H9 (cell line): ENCODE data around the gene MS4A6E. TPM values are rescaled to one million over a fixed set of nuclear protein-coding genes. Genes with fewer than 3 reads are reported as not detected.

Source experiments
- DNase-seq: peaks from one replicate; pipeline ENCODE4 v3.0.0-alpha.2; 2017
- H2AFZ ChIP-seq: one replicate; pipeline ENCODE4 v1.6.1; 2013; ENCODE audit warnings: mild to moderate bottlenecking, low read length, control low read depth, moderate library complexity
- H2AK5ac ChIP-seq: 2 replicates; pipeline ENCODE4 v1.6.1; 2013; ENCODE audit warnings: low read length, control low read depth, mixed read lengths; ENCODE audit not compliant: insufficient read length
- H2BK120ac ChIP-seq: one replicate; pipeline ENCODE4 v1.6.1; 2013; ENCODE audit warnings: low read depth, mild to moderate bottlenecking, low read length, control low read depth, inconsistent platforms; ENCODE audit not compliant: poor library complexity, severe bottlenecking
- H2BK12ac ChIP-seq: 2 replicates; pipeline ENCODE4 v1.6.1; 2013; ENCODE audit warnings: low read length, control low read depth, mixed read lengths, low read depth; ENCODE audit not compliant: insufficient read length
- H2BK15ac ChIP-seq: 2 replicates; pipeline ENCODE4 v1.6.1; 2013; ENCODE audit warnings: low read depth, low read length, control low read depth
- H2BK20ac ChIP-seq: one replicate; pipeline ENCODE4 v1.6.1; 2013; ENCODE audit warnings: low read depth, mild to moderate bottlenecking, low read length, control low read depth, inconsistent platforms; ENCODE audit not compliant: poor library complexity, severe bottlenecking
- H2BK5ac ChIP-seq: 2 replicates; pipeline ENCODE4 v1.6.1; 2013; ENCODE audit warnings: low read length, control low read depth, mixed read lengths; ENCODE audit not compliant: insufficient read length
- H3K14ac ChIP-seq: 2 replicates; pipeline ENCODE4 v1.6.1; 2013; ENCODE audit warnings: low read length, control low read depth; ENCODE audit not compliant: insufficient read depth
- H3K18ac ChIP-seq: 2 replicates; pipeline ENCODE4 v1.6.1; 2013; ENCODE audit warnings: low read depth, mild to moderate bottlenecking, mixed read lengths, low read length, control low read depth; ENCODE audit not compliant: insufficient read length
- H3K23ac ChIP-seq: 2 replicates; pipeline ENCODE4 v1.6.1; 2013; ENCODE audit warnings: low read length, control low read depth, mixed read lengths, low read depth; ENCODE audit not compliant: insufficient read length
- H3K23me2 ChIP-seq: 2 replicates; pipeline ENCODE4 v1.6.1; 2013; ENCODE audit warnings: low read depth, mild to moderate bottlenecking, mixed read lengths, low read length, control low read depth; ENCODE audit not compliant: insufficient read length, poor library complexity, severe bottlenecking
- H3K27ac ChIP-seq: 2 replicates; pipeline ENCODE4 v1.5.1; 2013; ENCODE audit warnings: low read length, control low read depth, mixed read lengths, low read depth; ENCODE audit not compliant: insufficient read length
- H3K27me3 ChIP-seq: 2 replicates; pipeline ENCODE4 v1.6.1; 2013; ENCODE audit warnings: low read length, control low read depth, inconsistent platforms; ENCODE audit not compliant: insufficient read depth
- H3K4ac ChIP-seq: 2 replicates; pipeline ENCODE4 v1.6.1; 2013; ENCODE audit warnings: low read depth, mild to moderate bottlenecking, control low read depth, inconsistent platforms, low read length, moderate library complexity
- H3K4me1 ChIP-seq: 2 replicates; pipeline ENCODE4 v1.6.1; 2013; ENCODE audit warnings: low read length, control low read depth, inconsistent platforms; ENCODE audit not compliant: insufficient read depth
- H3K4me2 ChIP-seq: 2 replicates; pipeline ENCODE4 v1.6.1; 2013; ENCODE audit warnings: low read length, control low read depth, mixed read lengths; ENCODE audit not compliant: insufficient read length, insufficient read depth
- H3K56ac ChIP-seq: 2 replicates; pipeline ENCODE4 v1.6.1; 2013; ENCODE audit warnings: low read depth, mild to moderate bottlenecking, mixed read lengths, low read length, control low read depth; ENCODE audit not compliant: insufficient read length
- H3K79me1 ChIP-seq: 2 replicates; pipeline ENCODE4 v1.6.1; 2013; ENCODE audit warnings: low read depth, mild to moderate bottlenecking, moderate library complexity, low read length, control low read depth, inconsistent platforms; ENCODE audit not compliant: insufficient read depth, poor library complexity, severe bottlenecking
- H3K79me2 ChIP-seq: 2 replicates; pipeline ENCODE4 v1.6.1; 2013; ENCODE audit warnings: low read length, control low read depth, inconsistent platforms; ENCODE audit not compliant: insufficient read depth
- H3K9ac ChIP-seq: 2 replicates; pipeline ENCODE4 v1.6.1; 2013; ENCODE audit warnings: low read length, control low read depth, mixed read lengths; ENCODE audit not compliant: insufficient read length; ENCODE audit errors: extremely low read depth
- H3K9me3 ChIP-seq: one replicate; pipeline ENCODE4 v1.6.1; 2013; ENCODE audit warnings: low read depth, low read length, inconsistent platforms; ENCODE audit not compliant: control insufficient read depth
- H3T11ph ChIP-seq: one replicate; pipeline ENCODE4 v1.6.1; 2013; ENCODE audit warnings: mild to moderate bottlenecking, low read length, control low read depth, inconsistent platforms
- H4K20me1 ChIP-seq: one replicate; pipeline ENCODE4 v1.6.1; 2013; ENCODE audit not compliant: control insufficient read depth, insufficient read length, insufficient read depth
- H4K5ac ChIP-seq: 2 replicates; pipeline ENCODE4 v1.6.1; 2013; ENCODE audit warnings: low read depth, mild to moderate bottlenecking, mixed read lengths, low read length, control low read depth; ENCODE audit not compliant: insufficient read length
- H4K8ac ChIP-seq: replicated peaks from 2 replicates; pipeline ENCODE4 v1.6.1; 2013; ENCODE audit warnings: low read length, control low read depth, mixed read lengths, low read depth; ENCODE audit not compliant: insufficient read length
- H4K91ac ChIP-seq: 2 replicates; pipeline ENCODE4 v1.6.1; 2013; ENCODE audit warnings: low read depth, mild to moderate bottlenecking, moderate library complexity, mixed read lengths, low read length, control low read depth; ENCODE audit not compliant: insufficient read length
- H3K27ac Mint-ChIP-seq, 3 experiments: 2 replicates in 2 of 3; 3 replicates in 1 of 3; pipeline ENCODE4 v1.8.0; 2020 to 2021; ENCODE audit warnings: mixed read lengths in 3 of 3, mild to moderate bottlenecking in 1 of 3, moderate library complexity in 1 of 3
- H3K27me3 Mint-ChIP-seq: 2 replicates; pipeline ENCODE4 v1.8.0; 2021; ENCODE audit warnings: low read depth, mild to moderate bottlenecking, moderate library complexity, mixed read lengths
- H3K36me3 Mint-ChIP-seq, 3 experiments: 2 replicates in 2 of 3; 3 replicates in 1 of 3; pipeline ENCODE4 v1.8.0; 2020 to 2021; ENCODE audit warnings: low read depth in 3 of 3, mixed read lengths in 3 of 3; ENCODE audit not compliant: insufficient read depth in 1 of 3
- H3K4me1 Mint-ChIP-seq, 2 experiments: 2 replicates each; pipeline ENCODE4 v1.8.0; 2020; ENCODE audit warnings: mixed read lengths in 2 of 2
- H3K4me3 Mint-ChIP-seq, 2 experiments: 2 replicates in 1 of 2; 3 replicates in 1 of 2; pipeline ENCODE4 v1.8.0; 2020 to 2021; ENCODE audit warnings: mild to moderate bottlenecking in 2 of 2, mixed read lengths in 2 of 2, moderate library complexity in 1 of 2
- H3K9me3 Mint-ChIP-seq, 2 experiments: 2 replicates in 1 of 2; 3 replicates in 1 of 2; pipeline ENCODE4 v1.8.0; 2020; ENCODE audit warnings: mild to moderate bottlenecking in 2 of 2, mixed read lengths in 2 of 2, moderate library complexity in 1 of 2
- WGBS: extraction: QIAGEN DNeasy Blood & Tissue Kit; methylation state at CpG from one replicate; pipeline ENCODE4 v1.1.7; 2013; ENCODE audit warnings: missing lambda C conversion rate, low lambda C conversion rate, mixed read lengths; ENCODE audit not compliant: insufficient read length; ENCODE audit errors: extremely low coverage; 5-methylcytosine and 5-hydroxymethylcytosine counted together
- total RNA-seq: library from RNA; stranded (reverse); gene quantifications from 2 replicates; pipeline ENCODE4 v1.2.1, GENCODE V29; 2021
- TF ChIP-seq, protein P1 (sequence below): fragments of 200-600 bp; sonication (generic); conservative IDR thresholded peaks from 3 replicates; pipeline ENCODE4 v1.8.0; 2021; ENCODE audit warnings: antibody characterized with exemption, mild to moderate bottlenecking

Gene MS4A6E
- total RNA-seq, 1 experiment from 2014 or later = not detected

DNA sequence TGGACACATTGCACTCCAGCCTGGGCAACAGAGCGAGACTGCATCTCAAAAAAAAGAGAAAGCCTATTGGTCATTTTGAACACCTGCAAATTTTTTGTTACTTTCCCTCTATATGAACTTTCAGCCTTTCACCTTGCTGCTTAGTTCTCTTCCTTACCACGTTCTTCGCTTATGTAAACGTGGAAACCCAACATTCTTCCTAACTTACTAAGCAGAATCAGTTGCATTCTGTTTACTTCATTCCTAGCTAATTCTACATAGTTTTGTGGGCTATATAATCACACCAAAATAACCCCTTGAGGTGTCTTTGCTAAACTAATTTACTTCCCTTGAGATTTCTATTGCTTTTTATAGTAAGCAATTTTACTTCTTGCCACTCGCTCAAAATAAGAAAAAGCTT, 23.4 kb upstream of the MS4A6E start:
- Histone ChIP-seq H3K4me2 (no peak overlapping the region), H3K4me1 (peaks cover 2% of the 10 kb centered on the region; the same call in 1 of the 2 replicates), H3K4ac (no peak overlapping the region), H3K9ac (no peak overlapping the region), H2BK120ac (no peak overlapping the region), H3K56ac (no peak overlapping the region), H2BK15ac (no peak overlapping the region), H3K27me3 (no peaks in the 10 kb centered on the region), H3K18ac (no peak overlapping the region), H3K23ac (no peak overlapping the region), H3K9me3 (no peaks in the 10 kb centered on the region), H4K5ac (no peak overlapping the region), H4K20me1 (no peaks in the 10 kb centered on the region), H3K79me2 (no peaks in the 10 kb centered on the region), H4K8ac (no peak overlapping the region), H3K14ac (no peak overlapping the region), H3T11ph (no peak overlapping the region), H3K27ac (no peak overlapping the region), H2AFZ (no peak overlapping the region), H2BK12ac (no peak overlapping the region), H3K79me1 (no peaks in the 10 kb centered on the region), H2BK5ac (no peak overlapping the region), H2BK20ac (no peak overlapping the region), H3K23me2 (no peaks in the 10 kb centered on the region), H2AK5ac (no peak overlapping the region), H4K91ac (no peak overlapping the region)
- Mint-ChIP-seq H3K36me3 (no peaks in the 10 kb centered on the region; a peak in 1 of 7 replicates), H3K27me3 (no peaks in the 10 kb centered on the region; the same call in 1 of the 2 replicates), H3K4me1 (peaks cover 10 to 14% of the 10 kb centered on the region in 2 experiments), H3K4me3 (no peak overlapping the region), H3K27ac (no peak overlapping the region), H3K9me3 (no peaks in the 10 kb centered on the region)
- TF ChIP-seq, protein P1, sequence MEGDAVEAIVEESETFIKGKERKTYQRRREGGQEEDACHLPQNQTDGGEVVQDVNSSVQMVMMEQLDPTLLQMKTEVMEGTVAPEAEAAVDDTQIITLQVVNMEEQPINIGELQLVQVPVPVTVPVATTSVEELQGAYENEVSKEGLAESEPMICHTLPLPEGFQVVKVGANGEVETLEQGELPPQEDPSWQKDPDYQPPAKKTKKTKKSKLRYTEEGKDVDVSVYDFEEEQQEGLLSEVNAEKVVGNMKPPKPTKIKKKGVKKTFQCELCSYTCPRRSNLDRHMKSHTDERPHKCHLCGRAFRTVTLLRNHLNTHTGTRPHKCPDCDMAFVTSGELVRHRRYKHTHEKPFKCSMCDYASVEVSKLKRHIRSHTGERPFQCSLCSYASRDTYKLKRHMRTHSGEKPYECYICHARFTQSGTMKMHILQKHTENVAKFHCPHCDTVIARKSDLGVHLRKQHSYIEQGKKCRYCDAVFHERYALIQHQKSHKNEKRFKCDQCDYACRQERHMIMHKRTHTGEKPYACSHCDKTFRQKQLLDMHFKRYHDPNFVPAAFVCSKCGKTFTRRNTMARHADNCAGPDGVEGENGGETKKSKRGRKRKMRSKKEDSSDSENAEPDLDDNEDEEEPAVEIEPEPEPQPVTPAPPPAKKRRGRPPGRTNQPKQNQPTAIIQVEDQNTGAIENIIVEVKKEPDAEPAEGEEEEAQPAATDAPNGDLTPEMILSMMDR = no peak
- WGBS = no CpG with 5 or more reads among the region's 5 CpGs
- no peak for DNase-seq
